ENCODE measurements around the gene ORC5. TPM values are rescaled to one million over a fixed set of nuclear protein-coding genes. Genes with fewer than 3 reads are reported as not detected.

Gene ORC5
- total RNA-seq, 4 donors from 2014 or later, result 18.3 to 45.3 (median 30.3) TPM

- peaks cover 0 to 83% of the 10 kb centered on the region in 2 donors for H3K36me3 ChIP-seq
- no peak for ATAC-seq
- TF ChIP-seq POLR2AphosphoS5 (IDR thresholded peaks at IDR 0.05) (no peak), CTCF (IDR thresholded peaks at IDR 0.05) (no peak), POLR2A (IDR thresholded peaks at IDR 0.05) (no peak), EP300 (IDR thresholded peaks at IDR 0.05) (no peak)
- no peaks in the 10 kb centered on the region for H3K9me3 ChIP-seq
- no peak overlapping the region for H3K4me3 ChIP-seq
- no peaks in the 10 kb centered on the region for H3K4me1 ChIP-seq
- H3K27ac ChIP-seq, result no peak overlapping the region
- no peaks in the 10 kb centered on the region for H3K27me3 ChIP-seq
Observed at GRCh38 chr7:104133238-104133637, 74.6 kb downstream of the ORC5 start.

GRCh38 chr7:104130726-104131125 is 77.1 kb downstream of the ORC5 start:
- WGBS, 2 donors (ENCODE audit: low coverage in 1 of 2), result 93 to 100% methylated on average over 2 to 4 of the region's 4 CpGs
- no peaks in the 10 kb centered on the region for H3K4me1 ChIP-seq
- H3K36me3 ChIP-seq, result peaks cover 0 to 81% of the 10 kb centered on the region in 2 donors
- ATAC-seq, result no peak
- H3K27me3 ChIP-seq, result no peaks in the 10 kb centered on the region
- H3K4me3 ChIP-seq, result no peak overlapping the region
- TF ChIP-seq POLR2AphosphoS5 (IDR thresholded peaks at IDR 0.05) (no peak), POLR2A (IDR thresholded peaks at IDR 0.05) (no peak), CTCF (IDR thresholded peaks at IDR 0.05) (no peak)
- H3K27ac ChIP-seq, result no peak overlapping the region
- no peaks in the 10 kb centered on the region for H3K9me3 ChIP-seq

GRCh38 chr7:104127204-104127603 is 80.6 kb downstream of the ORC5 start:
- no peaks in the 10 kb centered on the region for H3K27me3 ChIP-seq
- 60 to 88% methylated on average over 2 of the region's 2 CpGs for WGBS, 2 donors (ENCODE audit: low coverage in 1 of 2)
- H3K27ac ChIP-seq, result no peak overlapping the region
- H3K4me3 ChIP-seq, result no peak overlapping the region
- ATAC-seq, result no peak
- H3K9me3 ChIP-seq, result no peaks in the 10 kb centered on the region
- H3K4me1 ChIP-seq, result no peaks in the 10 kb centered on the region
- peaks cover 0 to 63% of the 10 kb centered on the region in 2 donors for H3K36me3 ChIP-seq
- TF ChIP-seq POLR2A (IDR thresholded peaks at IDR 0.05) (no peak), CTCF (IDR thresholded peaks at IDR 0.05) (no peak), POLR2AphosphoS5 (IDR thresholded peaks at IDR 0.05) (no peak), EP300 (IDR thresholded peaks at IDR 0.05) (no peak)

DNA sequence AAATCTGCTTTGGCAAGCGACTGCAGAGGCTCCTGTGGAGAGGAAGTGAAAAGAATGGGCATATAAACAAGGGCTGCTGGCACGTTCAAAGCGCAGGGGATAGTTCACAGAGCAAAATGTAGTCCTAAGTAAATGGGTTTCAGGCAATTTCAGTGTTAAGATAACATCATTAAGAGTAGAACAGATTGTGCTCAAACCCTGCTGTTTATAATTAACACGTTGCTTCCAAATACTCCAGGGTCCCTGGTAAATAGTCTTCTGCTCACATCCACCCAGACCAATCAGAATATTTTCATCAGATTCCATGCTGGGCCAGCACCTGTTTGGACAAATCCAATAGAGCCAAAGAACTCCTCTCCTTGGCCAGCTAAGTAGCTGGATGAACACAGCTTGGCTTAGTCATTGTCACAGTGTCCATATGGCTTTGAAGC is 81.4 kb downstream of the ORC5 start:
- Histone ChIP-seq H3K9me3 (no peaks in the 10 kb centered on the region), H3K27me3 (no peaks in the 10 kb centered on the region), H3K4me3 (no peak overlapping the region), H3K4me1 (no peaks in the 10 kb centered on the region), H3K36me3 (peaks cover 0 to 55% of the 10 kb centered on the region in 2 donors), H3K27ac (no peak overlapping the region)
- ATAC-seq, result no peak
- 49 to 57% methylated on average over 3 to 4 of the region's 4 CpGs for WGBS, 2 donors (ENCODE audit: low coverage in 1 of 2)
- TF ChIP-seq CTCF (IDR thresholded peaks at IDR 0.05) (no peak), POLR2AphosphoS5 (IDR thresholded peaks at IDR 0.05) (no peak), EP300 (IDR thresholded peaks at IDR 0.05) (no peak), POLR2A (IDR thresholded peaks at IDR 0.05) (no peak)

DNA sequence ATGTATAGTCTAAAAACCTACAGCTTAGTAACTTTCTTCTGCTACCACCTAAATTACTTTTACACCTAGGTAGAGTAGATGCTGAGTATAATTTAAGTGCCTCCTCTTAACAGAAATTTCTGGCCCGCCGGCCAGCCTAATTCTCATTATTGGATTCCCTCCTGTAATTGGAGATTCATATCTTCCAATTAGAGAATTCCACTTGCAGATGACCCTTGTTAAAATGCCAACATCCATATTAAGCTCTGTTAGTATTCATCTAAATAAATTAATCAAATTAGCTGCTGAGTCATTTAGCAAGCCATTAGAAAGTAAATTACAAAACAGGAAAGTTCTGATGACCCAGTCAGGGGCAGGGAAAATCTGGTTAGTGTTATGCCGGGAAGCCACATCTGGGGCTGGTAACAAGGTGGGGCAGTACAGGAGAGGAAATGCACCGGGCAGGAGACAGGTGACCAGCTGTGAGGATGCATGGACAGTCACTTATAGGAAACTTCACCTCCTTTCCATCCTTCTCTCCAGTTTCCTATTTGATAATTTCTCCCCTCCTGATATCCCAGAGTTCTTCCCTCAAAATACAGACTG is 82.8 kb downstream of the ORC5 start:
- Histone ChIP-seq H3K9me3 (peaks cover 0 to 7% (median 0%) of the 10 kb centered on the region in 3 donors), H3K4me1 (no peaks in the 10 kb centered on the region), H3K27ac (no peak overlapping the region), H3K4me3 (no peak overlapping the region), H3K27me3 (no peaks in the 10 kb centered on the region), H3K36me3 (peaks cover 0 to 41% of the 10 kb centered on the region in 2 donors)
- WGBS, 2 donors (ENCODE audit: low coverage in 1 of 2), result 85 to 100% methylated on average over 4 of the region's 4 CpGs
- TF ChIP-seq POLR2A (IDR thresholded peaks at IDR 0.05), result no peak
- no peak for TF ChIP-seq POLR2AphosphoS5 (IDR thresholded peaks at IDR 0.05)
- TF ChIP-seq EP300 (IDR thresholded peaks at IDR 0.05), result no peak
- no peak for TF ChIP-seq CTCF (IDR thresholded peaks at IDR 0.05)
- ATAC-seq, result no peak
